Measurements from ENCODE around the gene TMEM151B.

- TF ChIP-seq MYB (IDR thresholded peaks at IDR 0.05; ENCODE audit: borderline replicate concordance, low read depth, low read length) (no peak), CTCF (IDR thresholded peaks at IDR 0.05 in 2 of 3, conservative IDR thresholded peaks at IDR 0.05 in 1 of 3; ENCODE audit: control insufficient read depth in 2 of 3, extremely low read depth in 1 of 3, insufficient read depth in 1 of 3, low read depth in 3 of 3, low read length in 3 of 3) (no peak)
Measured at GRCh38 chr6:44355640-44356039, 85.4 kb downstream of the TMEM151B start.

All from GM12878 (cell line).